Left renal cortex interstitium (tissue), 4 donors: ENCODE results near the gene ZSWIM1. TPM values are rescaled to one million over a fixed set of nuclear protein-coding genes. Genes with fewer than 3 reads are reported as not detected.
"Not testable (repeated sequence)": the region's sequence is repeated elsewhere in the genome, so short reads cannot be mapped to it uniquely, and the experiment has no call there.

ENCODE experiments used
- DNase-seq, 4 donors: peaks; one replicate each; pipeline ENCODE4 v3.0.0-alpha.2; 2013; ENCODE audit warnings: low read depth in 4 of 4, low spot score in 2 of 4, missing footprints in 1 of 4
- polyA plus RNA-seq, 4 donors: library from polyadenylated mRNA; unstranded; fragments of 120-200 nt; gene quantifications; one replicate each; pipeline ENCODE4 v1.2.1, GENCODE V29; 2013; ENCODE audit not compliant: insufficient read length in 4 of 4

Gene ZSWIM1
- polyA plus RNA-seq, 4 donors, result 13.3 to 18.5 (median 15.7) TPM

GRCh38 chr20:45886590-45887345 lies 5.7 kb downstream of the ZSWIM1 start:
- DNase-seq, result no peak

- no peak for DNase-seq
These were observed 6.3 kb downstream of the ZSWIM1 start, which contains the start of gene SPATA25 for GRCh38 chr20:45887346-45887715. SPATA25 (minus strand) TSS chr20:45887622; CDS start chr20:45887590, 32 bp downstream.

GRCh38 chr20:45888681-45889080 lies 7.7 kb downstream of the ZSWIM1 start:
- DNase-seq, result no peak

GRCh38 chr20:45890077-45890984 lies 9.3 kb downstream of the ZSWIM1 start:
- peak; percentile 37 to 83 (median 71) for DNase-seq

- peak; percentile 80 to 86 (median 84) for DNase-seq
These were observed 10.3 kb downstream of the ZSWIM1 start, which contains the start of the genes CTSA and NEURL2 for GRCh38 chr20:45890985-45891983. CTSA (plus strand) TSS chr20:45891335; CDS start chr20:45891569, 234 bp downstream. NEURL2 (minus strand) TSS chr20:45891208; CDS start chr20:45890991, 217 bp downstream.

- DNase-seq, result no peak
These were observed 11.2 kb downstream of the ZSWIM1 start for GRCh38 chr20:45892049-45892825.

GRCh38 chr20:45892828-45893500 lies 11.9 kb downstream of the ZSWIM1 start:
- DNase-seq, result no peak

GRCh38 chr20:45893831-45894230 lies 12.8 kb downstream of the ZSWIM1 start:
- no peak for DNase-seq

GRCh38 chr20:45894797-45895196 lies 13.8 kb downstream of the ZSWIM1 start:
- no peak for DNase-seq

GRCh38 chr20:45896641-45897161 lies 15.7 kb downstream of the ZSWIM1 start:
- no peak for DNase-seq

GRCh38 chr20:45897289-45897688 lies 16.3 kb downstream of the ZSWIM1 start:
- DNase-seq, result no peak

GRCh38 chr20:45897692-45898091 lies 16.7 kb downstream of the ZSWIM1 start:
- no peak for DNase-seq

GRCh38 chr20:45898285-45898684 lies 17.3 kb downstream of the ZSWIM1 start:
- no peak for DNase-seq

- DNase-seq, result no peak
These were observed 18.2 kb downstream of the ZSWIM1 start for GRCh38 chr20:45899046-45899835.

GRCh38 chr20:45901332-45901731 lies 20.3 kb downstream of the ZSWIM1 start:
- not testable (repeated sequence) for DNase-seq

GRCh38 chr20:45902199-45902701 lies 21.2 kb downstream of the ZSWIM1 start:
- no peak for DNase-seq
